GM10266 (cell line): ENCODE data around the gene STK11IP.
A peak's percentile ranks its signal among the peaks of the same experiment; 100 is the strongest.

Experiments
- DNase-seq: peaks from one replicate; pipeline ENCODE4 v3.0.0; 2012; ENCODE audit errors: extremely low spot score
- TF ChIP-seq, protein P1 (sequence below): IDR thresholded peaks from 2 replicates; pipeline ENCODE4 v1.5.1; 2012; ENCODE audit warnings: mild to moderate bottlenecking, low read depth; ENCODE audit not compliant: control insufficient read depth, insufficient read depth; ENCODE audit errors: missing control alignments

Gene STK11IP

DNA sequence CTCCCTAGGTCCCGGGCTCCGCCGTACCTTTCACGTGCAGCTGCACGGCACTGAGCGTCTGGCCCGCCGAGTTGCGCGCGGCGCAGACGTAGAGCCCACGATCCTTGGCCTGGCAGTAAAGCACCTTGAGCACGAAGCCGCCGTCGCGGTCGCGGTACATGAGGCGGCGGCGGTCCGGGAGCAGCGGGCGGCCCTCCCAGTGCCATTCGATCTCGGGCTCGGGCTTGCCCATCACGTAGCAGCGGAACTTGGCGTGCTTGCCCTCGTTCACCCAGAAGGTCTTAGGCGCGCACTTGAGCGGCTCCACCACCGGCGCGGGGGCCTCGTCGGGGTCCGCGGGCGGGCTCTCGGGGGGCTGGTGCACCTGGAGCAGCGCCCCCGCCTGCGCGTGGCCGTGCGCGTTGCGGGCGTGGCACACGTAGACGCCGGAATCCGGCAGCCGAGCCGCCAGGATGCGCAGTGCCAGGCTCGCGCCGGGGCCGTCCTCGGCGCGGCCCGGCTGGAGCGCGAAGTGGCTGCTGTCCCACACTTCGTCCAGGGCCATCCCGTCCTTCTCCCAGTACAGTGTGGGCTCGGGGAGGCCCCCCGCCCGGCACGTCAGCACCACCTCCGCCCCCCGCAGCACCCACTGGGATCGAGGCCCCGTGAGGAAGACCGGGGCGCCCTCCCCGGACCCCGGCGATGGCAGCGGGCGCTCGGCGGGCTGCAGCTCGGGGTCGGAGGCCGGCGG, 27.3 kb upstream of the STK11IP start:
- DNase-seq = no peak
- TF ChIP-seq, protein P1, sequence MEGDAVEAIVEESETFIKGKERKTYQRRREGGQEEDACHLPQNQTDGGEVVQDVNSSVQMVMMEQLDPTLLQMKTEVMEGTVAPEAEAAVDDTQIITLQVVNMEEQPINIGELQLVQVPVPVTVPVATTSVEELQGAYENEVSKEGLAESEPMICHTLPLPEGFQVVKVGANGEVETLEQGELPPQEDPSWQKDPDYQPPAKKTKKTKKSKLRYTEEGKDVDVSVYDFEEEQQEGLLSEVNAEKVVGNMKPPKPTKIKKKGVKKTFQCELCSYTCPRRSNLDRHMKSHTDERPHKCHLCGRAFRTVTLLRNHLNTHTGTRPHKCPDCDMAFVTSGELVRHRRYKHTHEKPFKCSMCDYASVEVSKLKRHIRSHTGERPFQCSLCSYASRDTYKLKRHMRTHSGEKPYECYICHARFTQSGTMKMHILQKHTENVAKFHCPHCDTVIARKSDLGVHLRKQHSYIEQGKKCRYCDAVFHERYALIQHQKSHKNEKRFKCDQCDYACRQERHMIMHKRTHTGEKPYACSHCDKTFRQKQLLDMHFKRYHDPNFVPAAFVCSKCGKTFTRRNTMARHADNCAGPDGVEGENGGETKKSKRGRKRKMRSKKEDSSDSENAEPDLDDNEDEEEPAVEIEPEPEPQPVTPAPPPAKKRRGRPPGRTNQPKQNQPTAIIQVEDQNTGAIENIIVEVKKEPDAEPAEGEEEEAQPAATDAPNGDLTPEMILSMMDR = no peak

DNA sequence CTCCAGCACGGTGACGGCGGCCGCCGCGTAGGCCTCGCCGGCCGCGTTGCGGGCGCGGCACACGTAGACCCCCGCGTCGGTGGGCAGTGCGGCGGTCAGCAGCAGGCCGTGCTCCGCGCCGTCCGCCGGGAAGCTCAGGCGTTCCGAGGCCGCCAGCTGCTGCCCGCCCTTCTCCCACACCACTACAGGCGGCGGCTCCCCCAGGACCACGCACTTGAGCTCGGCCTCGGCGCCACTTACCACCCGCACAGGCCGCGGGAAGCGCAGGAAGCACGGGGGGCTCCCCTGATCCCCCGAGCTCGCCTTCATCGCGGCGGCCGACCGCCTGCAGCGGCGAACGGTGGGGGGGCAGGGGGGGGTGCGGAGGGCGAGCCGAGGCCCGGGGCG, 26.7 kb upstream of the STK11IP start:
- TF ChIP-seq, protein P1 = no peak
- no peak for DNase-seq

DNA sequence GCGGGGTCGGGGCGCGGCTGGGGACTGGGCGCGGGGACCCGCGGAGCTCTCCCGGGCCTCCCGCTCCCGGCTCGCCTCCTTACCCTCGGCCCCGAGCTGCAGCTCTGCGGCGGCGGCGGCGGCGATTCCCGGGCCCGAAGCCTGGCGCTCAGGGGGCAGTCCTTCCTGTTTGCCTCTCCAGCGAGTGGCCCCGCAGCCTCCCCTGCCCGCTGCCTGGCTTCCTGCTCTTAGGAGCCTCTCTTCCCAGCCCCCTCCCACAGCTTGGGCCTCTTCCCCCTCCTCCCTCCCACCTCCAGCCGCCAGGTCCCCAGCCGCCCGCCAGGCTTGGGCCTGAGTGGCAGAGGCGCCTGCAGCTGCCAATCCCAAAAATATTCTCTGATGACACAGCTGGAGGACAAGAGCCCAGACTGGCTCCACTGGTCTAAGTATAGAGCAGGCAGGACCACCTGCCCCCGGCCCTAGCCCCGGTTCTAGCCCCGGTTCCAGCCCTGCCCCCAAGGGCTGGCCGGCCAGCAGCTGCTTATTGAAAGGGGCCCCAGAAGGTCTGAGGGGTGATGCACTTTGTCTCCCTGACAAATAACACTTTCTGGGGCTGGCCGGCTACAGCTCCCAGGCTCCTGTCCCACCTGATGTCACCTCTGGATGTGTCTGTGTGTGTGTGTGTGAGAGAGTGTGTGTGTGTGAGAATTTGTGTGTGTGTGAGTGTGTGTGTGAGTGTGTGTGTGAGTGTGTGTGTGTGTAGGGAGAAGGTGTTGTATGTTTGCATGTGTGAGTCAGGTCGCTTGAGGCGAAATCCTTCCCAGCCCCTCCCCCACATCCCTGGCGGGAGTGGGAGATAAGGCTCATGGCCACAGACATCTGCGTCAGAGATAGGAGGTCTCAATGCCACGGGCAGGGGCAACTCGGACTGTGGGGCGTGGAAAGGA, 26.1 kb upstream of the STK11IP start, which contains the start of gene OBSL1:
TSS of gene OBSL1 (minus strand) at position 229 of the 926 bp plus-strand sequence. CDS start 307 bp downstream, outside the sequence.
- DNase-seq = peak; percentile 23
- TF ChIP-seq, protein P1 = no peak

GRCh38 chr2:219572237-219573001, 25.2 kb upstream of the STK11IP start, which contains the start of gene INHA:
TSS of gene INHA (plus strand) at chr2:219572310. CDS start at chr2:219572375, 65 bp downstream.
- TF ChIP-seq, protein P1 = no peak
- peak; percentile 19 for DNase-seq

DNA sequence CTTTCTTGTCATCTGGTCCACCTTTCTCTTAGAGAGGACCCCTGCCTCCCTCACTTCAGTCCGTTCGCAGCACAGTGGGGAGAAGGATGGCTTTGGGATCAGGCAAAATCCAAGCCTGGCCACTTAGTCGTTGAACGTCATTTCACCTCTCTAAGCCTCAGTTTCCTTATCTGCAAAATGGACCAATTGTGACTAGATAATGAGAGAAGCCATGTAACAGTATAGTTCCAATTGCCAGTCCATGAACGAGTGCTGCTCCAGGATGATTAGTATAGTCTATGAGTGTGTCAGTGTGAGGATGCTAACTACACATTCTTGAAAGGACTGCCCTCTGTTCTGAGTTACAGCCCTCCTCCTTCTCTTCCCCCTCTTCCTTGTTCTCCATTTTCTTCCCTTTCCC, 24.5 kb upstream of the STK11IP start:
- DNase-seq = no peak
- TF ChIP-seq, protein P1 = no peak

- peak; percentile 6 for DNase-seq
- TF ChIP-seq, protein P1 = no peak
Measured at GRCh38 chr2:219574484-219575311, 23.0 kb upstream of the STK11IP start.
